CD4-positive, alpha-beta T cell treated with Interleukin-17A for 1 hour (primary cell): ENCODE results near the gene ZSWIM8.
"Not testable (repeated sequence)": the region's sequence is repeated elsewhere in the genome, so short reads cannot be mapped to it uniquely, and the experiment has no call there.

Experiments
- DNase-seq: peaks from one replicate; pipeline ENCODE4 v3.0.0-alpha.2; 2020

Gene ZSWIM8

DNA sequence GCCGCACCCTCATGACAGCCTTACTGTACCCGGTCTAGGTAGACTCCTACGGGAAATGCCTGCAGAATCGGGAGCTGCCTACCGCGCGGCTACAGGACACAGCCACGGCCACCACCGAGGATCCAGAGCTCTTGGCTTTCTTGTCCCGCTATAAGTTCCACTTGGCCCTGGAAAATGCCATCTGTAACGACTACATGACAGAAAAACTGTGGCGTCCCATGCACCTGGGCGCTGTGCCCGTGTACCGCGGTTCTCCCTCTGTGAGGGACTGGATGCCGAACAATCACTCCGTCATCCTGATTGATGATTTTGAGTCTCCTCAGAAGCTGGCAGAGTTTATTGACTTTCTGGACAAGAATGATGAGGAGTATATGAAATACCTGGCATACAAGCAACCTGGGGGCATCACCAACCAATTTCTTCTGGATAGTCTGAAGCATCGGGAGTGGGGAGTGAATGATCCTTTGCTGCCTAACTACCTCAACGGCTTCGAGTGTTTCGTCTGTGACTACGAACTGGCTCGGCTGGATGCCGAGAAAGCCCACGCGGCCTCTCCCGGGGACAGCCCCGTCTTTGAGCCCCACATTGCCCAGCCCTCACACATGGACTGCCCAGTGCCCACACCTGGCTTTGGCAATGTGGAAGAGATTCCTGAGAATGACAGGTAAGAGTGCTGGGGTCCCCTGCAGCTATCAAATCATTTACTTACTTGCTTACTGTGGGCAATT, 12.1 kb upstream of the ZSWIM8 start:
- DNase-seq, result no peak

DNA sequence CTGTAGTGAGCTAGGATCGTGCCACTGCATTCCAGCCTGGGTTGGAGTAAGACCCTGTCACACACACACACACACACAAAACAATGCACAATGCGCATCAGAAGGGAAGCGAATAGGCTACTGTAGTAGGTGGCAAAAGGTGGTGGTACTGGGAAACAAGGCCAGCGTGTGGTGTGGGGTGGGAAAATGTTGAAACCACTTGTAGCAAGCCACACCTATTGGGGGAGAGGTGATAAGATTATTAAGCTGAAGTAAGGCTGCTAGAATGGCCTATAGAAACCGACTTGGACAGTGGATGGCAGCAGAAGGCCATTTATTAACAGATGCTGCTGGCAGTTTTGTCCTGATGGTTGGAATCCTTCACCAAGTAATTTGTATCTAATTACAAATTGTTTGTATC, 10.8 kb upstream of the ZSWIM8 start:
- DNase-seq, result peak; percentile 70

DNA sequence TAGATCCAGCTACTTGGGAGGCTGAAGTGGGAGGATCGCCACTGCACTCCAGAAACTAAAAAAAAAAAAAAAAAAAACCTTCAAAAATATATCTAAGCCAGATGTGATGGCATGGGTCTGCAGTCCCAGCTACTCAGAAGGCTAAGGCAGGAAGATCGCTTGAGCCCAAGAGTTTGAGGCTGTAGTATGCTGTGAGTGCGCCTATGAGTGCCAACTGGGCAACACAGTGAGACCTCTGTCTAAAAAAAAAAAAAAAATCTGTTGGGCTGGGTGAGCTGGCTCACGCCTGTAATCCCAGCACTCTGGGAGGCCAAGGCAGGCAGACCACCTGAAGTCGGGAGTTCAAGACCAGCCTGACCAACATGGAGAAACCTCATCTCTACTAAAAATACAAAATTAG, 6.4 kb upstream of the ZSWIM8 start:
- no peak for DNase-seq

DNA sequence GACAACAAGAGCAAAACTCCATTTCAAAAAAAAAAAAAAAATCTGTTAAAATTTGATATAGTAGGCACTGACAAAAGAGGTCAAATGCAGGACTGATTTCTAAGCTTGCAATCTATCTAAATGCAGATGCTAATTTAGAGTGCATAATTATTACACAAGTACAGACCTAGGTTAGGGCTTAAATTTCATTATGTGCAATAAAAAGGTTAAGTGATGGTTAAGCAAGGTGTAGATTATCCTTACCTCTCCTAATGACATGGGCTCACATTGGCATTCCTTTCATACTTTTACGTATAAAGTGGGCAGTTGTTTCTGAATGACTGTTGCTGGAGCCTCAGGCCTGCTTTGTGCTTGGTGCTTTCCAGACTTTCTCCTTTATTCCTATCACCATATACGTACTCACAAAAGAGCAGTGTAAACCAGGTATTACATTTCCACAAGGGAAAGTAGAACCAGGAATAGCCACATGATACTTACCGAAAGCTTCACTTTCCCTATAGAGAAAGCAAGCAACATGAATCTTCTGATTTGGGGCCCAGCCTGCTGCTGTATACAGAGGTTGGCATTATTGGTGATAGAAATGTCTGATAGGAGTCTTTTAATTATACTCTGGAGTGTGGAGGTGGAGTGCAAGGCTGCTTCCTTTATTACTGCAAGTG, 5.7 kb upstream of the ZSWIM8 start:
- no peak for DNase-seq

DNA sequence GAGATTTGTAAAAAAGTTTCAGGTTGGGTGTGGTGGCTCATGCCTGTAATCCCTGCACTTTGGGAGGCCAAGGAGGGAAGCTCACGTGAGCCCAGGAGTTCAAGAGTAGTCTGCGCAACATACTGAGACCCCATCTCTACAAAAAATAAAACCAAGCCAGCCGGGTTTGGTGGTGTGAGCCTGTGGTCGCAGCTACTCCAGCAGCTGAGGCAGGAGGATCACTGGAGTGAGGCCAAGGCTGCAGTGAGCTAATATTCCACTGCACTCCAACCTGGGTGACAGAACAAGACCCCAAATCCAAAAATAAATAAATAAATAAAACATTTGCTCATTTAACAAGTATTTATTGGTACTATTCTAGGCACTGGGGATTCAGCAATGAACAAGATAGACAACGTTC, 5.1 kb upstream of the ZSWIM8 start:
- no peak for DNase-seq

DNA sequence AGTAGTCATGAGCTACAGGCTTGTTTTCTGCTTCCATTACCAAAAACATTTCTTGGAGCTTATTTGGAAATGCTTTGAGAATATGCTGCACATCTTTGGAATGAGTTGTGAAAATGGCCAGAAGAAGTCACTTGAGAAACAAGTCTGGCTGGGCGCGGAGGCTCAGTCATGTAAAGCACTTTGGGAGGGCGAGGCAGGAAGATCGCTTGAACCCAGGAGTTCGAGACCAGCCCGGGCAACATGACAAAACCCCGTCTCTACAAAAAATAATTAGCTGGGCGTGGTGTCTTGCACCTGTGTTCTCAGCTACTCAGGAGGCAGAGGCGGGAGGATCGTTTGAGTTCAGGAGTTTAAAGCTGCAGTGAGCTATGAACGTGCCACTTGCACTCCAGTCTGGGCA, 4.4 kb upstream of the ZSWIM8 start:
- no peak for DNase-seq

DNA sequence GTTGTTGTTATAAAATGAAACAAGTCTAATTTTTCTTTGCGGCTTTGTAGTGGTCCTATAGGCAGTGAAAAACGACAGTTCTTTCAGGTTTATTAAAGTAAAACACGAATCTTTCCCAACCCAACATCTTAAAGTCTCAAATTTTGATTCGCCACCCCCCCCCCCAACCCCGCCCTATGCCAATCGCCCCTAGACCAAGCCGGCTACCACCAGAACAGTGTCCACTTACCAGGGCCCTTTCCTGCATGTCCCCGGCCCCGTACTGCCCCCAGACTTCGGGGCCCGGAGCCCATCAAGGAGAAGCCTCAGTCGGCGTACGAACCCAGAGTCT, 3.9 kb upstream of the ZSWIM8 start:
- no peak for DNase-seq

DNA sequence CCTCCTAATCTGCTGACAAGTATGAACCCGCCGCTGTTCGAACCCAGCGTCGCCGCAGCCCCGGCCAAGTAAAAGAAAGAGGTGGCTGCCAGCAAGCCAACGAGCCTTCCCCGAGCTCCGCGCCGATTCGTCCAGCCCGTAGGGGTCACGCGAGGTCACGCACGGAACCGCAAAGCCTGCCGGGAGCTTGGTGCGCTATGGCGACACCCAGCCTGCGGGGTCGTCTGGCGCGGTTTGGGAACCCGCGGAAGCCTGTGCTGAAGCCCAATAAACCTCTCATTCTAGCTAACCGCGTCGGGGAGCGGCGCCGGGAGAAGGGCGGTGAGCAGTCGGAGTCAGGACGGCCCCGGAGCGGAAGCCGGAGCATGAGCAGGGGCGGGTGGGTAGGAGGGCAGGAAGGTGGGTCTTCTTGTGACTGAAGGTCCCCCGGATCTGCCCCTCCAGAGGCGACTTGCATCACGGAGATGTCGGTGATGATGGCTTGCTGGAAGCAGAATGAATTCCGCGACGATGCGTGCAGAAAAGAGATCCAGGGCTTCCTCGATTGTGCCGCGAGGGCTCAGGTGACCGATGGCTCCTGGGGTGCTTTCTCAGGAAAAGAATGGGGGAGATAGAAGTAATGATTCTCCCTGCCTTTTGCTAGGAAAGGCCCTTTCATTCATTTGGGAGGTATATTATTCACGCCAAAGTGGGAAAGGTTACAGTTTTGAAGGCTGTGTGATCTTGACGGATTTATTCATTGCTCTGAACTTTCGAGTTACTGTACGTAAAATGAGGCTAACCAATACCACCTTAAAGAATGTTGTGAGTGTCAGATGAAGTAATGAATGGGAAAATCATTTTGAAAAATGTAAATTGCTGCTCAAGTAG, 3.3 kb upstream of the ZSWIM8 start, which contains the start of gene CHCHD1:
CHCHD1 (plus strand) TSS at position 170 of the 870 bp plus-strand sequence; CDS start at position 198, 28 bp downstream.
- peak; percentile 89 for DNase-seq

DNA sequence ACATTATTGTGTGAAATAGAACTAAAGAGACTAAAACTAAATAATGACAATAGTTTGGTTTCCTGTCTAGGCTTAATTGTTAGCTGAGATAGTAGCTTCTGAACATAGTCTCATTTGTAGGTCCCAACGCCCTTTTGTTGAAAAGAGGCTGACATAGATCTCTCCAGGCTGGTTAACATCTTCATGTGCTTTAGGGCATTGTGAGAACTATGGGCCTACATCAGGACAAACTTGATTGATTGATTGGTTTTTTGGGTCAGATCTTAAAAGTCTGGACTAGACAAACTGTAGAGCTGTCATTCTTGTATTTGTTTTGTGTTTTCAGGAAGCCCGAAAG, 2.7 kb upstream of the ZSWIM8 start:
- DNase-seq, result no peak

DNA sequence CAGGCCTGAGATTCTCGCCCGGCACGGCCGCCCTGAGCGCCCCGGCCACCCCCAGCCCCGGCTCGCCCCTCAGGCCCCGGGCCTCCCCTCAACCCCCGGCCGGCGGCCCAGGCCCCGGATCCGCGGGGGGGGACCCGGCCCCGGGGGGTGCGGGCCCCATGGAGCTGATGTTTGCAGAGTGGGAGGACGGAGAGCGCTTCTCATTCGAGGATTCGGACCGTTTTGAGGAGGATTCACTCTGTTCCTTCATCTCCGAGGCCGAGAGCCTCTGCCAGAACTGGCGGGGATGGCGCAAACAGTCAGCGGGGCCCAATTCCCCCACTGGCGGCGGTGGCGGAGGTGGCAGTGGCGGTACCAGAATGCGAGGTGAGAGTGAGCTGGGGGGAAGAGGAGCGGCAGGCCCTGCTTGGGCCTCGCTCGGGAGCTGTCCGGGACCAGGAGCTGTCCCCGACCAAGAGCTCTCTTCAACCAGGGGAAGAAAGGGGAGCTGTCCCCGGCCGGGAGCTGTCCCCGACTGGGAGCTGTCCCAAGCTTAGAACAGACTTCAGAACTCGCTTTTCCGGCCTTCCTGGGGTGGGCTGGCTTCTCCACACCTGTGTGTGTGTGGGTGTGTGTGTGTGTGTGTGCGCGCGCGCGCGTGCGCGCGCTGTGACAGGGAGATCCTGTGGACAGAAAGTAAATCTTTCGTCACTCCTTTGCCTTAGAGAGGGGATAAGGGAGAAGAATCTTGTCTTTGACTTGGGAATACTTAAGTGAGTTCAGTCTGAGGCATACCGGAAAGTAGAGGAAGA, 510 bp downstream of the ZSWIM8 start:
- peak; percentile 64 for DNase-seq

DNA sequence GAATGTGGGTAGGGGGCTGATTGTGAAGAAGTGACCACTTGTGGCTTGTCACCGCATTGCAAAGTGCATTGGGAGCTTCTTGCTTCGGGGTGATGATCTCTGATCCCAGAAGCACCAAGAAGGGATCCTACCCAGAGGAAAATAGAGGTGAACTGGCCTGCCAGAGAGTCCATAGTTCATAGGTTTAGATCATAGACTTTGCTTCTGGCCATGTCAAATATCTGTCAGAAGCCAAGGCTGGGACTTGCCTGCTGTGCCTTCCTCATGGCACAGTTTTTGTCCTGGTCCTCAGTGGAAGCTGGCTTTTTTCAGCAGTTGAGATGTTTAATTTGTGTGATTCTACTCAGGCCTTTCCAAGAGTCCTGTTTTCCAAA, 1.1 kb downstream of the ZSWIM8 start:
- no peak for DNase-seq

DNA sequence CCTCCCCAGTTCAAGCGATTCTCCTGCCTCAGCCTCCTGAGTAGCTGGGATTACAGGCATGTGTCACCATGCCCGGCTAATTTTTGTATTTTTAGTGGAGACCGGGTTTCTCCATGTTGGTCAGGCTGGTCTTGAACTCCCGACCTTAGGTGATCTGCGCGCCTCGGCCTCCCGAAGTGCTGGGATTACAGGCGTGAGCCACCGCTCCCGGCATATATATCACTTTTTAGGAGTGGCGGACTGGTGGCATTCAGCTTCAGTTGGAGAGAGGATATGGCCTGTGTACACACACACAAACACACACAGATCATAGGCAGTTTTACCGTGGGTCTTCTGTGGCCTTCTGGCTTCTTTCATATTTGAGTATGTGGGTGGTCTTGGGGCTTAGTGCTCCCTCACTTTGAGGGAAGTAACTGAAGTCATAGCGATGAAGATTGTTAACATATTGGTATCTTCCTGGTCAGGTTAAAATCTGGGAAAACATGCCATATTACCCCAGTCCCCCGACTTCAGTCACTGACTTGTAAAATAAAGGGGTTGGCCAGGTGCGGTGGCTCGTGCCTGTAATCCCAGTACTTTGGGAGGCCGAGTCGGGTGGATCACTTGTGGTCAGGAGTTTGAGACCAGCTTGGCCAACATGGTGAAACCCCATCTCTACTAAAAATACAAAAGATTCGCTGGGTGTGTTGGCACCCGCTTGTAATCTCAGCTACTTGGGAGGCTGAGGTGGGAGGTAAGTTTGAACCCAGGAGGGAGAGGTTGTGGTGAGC, 1.8 kb downstream of the ZSWIM8 start:
- DNase-seq, result not testable (repeated sequence)

DNA sequence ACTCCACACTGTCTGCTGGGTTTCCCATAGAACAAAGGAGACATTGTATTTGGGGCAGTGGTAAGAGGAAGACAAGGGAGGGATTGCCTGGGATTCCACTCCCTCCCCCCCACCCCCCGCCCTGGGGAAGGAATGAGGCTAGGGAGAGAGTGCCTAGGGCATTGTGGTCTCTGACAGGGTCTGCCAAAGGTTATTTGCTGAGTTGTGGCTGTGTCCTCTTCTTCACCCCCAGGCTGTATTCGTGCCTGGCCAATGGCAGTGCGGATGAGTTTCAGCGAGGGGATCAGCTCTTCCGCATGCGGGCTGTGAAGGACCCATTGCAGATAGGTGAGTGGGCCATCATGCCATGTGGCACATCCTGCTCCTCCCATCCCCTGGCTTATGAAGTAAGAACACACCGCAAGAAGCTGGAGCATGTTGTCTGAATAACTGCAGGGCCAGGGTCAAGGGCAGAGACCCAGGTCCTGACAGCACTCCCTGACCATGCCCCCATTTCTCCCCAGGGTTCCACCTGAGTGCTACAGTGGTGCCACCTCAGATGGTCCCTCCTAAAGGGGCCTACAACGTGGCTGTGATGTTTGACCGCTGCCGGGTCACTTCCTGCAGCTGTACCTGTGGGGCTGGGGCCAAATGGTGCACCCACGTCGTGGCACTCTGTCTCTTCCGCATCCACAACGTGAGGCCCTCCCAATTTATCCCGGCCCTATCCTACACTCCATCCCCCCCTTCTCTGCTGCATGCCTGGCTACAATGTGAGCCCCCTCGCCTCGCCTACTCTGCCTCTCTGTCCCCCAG, 3.7 kb downstream of the ZSWIM8 start:
- no peak for DNase-seq

DNA sequence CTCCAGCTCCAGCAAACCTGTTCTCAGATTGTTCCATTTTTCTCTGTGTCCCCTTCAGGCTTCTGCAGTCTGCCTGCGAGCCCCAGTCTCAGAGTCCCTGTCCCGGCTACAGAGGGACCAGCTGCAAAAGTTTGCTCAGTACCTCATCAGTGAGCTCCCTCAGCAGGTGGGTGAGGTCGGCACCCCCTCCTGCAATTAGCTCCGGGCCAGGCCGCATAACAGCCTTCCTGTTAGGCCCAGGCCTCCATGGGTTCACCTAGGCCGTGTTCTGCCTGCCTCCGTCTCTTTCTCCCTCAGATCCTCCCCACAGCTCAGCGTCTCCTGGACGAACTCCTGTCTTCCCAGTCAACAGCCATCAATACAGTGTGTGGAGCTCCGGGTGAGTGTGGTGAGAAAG, 4.3 kb downstream of the ZSWIM8 start:
- DNase-seq, result no peak

DNA sequence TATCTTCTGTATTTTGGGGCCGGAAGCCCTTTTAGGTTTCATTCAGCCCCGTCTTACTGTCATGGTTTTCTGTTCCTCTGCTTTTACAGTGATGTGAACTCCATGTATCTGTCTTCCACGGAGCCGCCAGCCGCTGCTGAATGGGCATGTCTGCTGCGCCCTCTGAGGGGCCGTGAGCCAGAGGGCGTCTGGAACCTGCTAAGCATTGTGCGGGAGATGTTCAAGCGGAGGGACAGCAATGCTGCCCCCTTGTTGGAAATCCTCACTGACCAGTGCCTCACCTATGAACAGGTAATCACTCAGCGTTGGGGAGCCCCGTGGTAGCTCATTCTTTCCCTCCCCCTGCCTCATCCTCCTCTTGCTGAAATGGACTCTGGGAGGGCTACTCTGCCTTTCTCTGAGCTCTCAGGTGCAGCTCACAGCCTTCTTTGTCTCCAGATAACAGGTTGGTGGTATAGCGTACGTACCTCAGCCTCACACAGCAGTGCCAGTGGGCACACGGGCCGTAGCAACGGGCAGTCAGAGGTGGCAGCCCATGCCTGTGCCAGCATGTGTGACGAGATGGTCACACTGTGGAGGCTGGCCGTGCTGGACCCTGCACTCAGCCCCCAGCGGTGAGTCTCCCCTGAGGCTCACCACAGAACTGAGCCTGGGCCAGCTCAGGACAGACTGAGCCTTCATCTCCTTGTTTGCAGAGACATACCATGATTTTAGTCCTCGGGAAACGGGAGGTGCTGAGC, 5.7 kb downstream of the ZSWIM8 start:
- DNase-seq, result no peak

DNA sequence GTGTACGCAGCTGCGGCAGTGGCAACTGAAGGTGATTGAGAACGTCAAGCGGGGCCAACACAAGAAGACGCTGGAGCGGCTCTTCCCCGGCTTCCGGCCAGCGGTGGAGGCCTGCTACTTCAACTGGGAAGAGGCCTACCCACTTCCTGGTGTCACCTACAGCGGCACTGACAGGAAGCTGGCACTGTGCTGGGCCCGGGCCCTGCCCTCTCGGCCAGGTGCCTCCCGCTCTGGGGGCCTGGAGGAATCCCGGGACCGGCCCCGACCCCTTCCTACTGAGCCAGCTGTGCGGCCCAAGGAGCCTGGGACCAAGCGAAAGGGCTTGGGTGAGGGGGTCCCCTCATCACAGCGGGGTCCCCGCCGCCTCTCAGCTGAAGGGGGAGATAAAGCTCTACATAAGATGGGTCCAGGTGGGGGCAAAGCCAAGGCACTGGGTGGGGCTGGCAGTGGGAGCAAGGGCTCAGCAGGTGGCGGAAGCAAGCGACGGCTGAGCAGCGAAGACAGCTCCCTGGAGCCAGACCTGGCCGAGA, 6.5 kb downstream of the ZSWIM8 start:
- no peak for DNase-seq

DNA sequence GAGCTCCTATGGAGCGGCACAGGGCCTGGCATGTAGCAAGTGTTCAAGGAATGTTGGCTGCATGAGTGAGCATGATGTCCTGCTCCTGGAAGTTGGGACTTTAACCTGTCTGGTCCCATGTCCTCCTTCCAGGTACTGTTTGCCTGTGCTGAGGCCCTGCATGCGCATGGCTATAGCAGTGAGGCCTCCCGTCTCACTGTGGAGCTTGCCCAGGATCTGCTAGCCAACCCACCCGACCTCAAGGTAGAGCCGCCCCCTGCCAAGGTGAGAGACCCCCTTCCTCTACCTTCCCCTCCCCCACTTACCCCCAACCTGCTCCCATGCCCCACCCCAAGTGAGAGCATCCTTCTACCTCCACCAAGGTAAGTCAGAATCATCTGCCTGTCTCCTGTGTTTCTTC, 8.1 kb downstream of the ZSWIM8 start:
- no peak for DNase-seq

DNA sequence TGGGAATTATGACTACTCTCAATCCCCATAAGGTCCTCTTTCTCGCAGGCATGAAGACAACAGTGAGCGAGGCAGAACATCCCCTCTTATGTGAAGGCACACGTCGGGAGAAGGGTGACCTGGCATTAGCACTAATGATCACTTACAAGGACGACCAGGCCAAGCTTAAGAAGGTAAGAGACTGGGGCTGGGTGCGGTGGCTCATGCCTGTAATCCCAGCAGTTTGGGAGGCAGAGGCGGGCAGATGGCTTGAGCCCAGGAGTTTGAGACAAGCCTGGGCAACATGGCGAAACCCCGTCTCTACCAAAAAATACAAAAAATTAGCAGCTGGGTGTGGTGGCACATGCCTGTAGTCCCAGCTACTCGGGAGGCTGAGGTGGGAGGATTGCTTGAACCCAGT, 10.1 kb downstream of the ZSWIM8 start:
- DNase-seq, result not testable (repeated sequence)

DNA sequence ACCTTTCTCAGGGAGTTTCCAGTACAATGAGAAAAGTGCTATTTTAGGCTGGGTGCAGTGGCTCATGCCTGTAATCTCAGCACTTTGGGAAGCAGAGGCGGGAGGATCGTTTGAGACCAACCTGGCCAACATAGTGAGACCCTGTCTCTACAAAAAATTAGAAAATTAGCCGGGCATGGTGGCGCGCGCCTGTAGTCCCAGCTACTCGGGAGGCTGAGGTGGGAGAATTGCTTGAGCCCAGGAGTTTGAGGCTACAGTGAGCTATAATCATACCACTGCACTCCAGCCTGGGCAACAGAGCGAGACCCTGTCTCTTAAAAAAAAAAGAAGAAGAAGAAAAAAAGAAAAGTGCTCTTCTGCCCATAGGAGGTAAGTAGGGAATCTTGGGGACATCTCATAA, 10.6 kb downstream of the ZSWIM8 start:
- not testable (repeated sequence) for DNase-seq

DNA sequence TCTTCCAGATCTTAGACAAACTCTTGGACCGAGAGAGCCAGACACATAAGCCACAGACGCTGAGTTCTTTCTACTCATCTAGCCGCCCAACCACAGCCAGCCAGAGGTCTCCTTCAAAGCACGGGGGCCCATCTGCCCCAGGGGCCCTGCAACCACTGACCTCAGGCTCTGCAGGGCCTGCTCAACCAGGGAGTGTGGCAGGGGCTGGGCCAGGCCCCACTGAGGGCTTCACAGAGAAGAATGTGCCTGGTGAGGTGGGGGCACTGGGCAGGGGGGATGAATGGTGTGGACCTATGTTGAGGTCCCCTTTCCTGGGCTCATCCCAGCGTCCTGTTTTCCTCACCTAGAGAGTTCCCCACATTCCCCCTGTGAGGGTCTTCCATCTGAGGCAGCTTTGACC, 11.4 kb downstream of the ZSWIM8 start:
- no peak for DNase-seq
